ENCODE results near the gene DNAJC1.
"Not testable (repeated sequence)": the region's sequence is repeated elsewhere in the genome, so short reads cannot be mapped to it uniquely, and the experiment has no call there.

DNAJC1 gene

GRCh38 chr10:21724020-21724589 lies 279.4 kb downstream of the DNAJC1 start:
- TF ChIP-seq, protein P1, sequence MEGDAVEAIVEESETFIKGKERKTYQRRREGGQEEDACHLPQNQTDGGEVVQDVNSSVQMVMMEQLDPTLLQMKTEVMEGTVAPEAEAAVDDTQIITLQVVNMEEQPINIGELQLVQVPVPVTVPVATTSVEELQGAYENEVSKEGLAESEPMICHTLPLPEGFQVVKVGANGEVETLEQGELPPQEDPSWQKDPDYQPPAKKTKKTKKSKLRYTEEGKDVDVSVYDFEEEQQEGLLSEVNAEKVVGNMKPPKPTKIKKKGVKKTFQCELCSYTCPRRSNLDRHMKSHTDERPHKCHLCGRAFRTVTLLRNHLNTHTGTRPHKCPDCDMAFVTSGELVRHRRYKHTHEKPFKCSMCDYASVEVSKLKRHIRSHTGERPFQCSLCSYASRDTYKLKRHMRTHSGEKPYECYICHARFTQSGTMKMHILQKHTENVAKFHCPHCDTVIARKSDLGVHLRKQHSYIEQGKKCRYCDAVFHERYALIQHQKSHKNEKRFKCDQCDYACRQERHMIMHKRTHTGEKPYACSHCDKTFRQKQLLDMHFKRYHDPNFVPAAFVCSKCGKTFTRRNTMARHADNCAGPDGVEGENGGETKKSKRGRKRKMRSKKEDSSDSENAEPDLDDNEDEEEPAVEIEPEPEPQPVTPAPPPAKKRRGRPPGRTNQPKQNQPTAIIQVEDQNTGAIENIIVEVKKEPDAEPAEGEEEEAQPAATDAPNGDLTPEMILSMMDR (IDR thresholded peaks at IDR 0.05; ENCODE audit: low read depth, low read length, missing control alignments): no peak
- no peak for DNase-seq (ENCODE audit: extremely low read depth, low read depth)
- H3K4me3 ChIP-seq (replicated peaks; ENCODE audit: low read depth, low read length): no peak overlapping the region

DNA sequence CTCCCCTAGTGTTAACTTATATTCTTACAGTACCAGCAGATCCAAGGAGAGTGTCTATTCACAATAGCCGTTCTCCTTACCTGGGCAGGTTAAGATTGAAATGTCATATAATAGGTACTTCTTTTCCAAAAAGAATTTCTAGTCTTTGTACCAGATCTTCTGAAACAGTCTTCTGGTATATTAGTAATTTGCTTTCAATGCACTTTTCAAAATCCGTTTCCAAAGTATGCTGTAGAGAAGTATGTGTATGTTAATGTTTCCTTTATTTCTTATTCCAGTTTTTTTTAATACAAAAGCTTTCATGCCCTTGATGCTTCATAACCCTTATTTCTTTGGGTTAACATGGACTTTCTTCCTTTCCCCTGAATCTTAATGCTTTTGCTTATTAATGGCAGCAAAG lies 281.3 kb downstream of the DNAJC1 start:
- no peak for DNase-seq (ENCODE audit: extremely low read depth, low read depth)
- TF ChIP-seq, protein P1 (IDR thresholded peaks at IDR 0.05; ENCODE audit: low read depth, low read length, missing control alignments): no peak
- H3K4me3 ChIP-seq (replicated peaks; ENCODE audit: low read depth, low read length): no peak overlapping the region

- TF ChIP-seq, protein P1 (IDR thresholded peaks at IDR 0.05; ENCODE audit: low read depth, low read length, missing control alignments): no peak
- no peak overlapping the region for H3K4me3 ChIP-seq (replicated peaks; ENCODE audit: low read depth, low read length)
- no peak for DNase-seq (ENCODE audit: extremely low read depth, low read depth)
Observed at GRCh38 chr10:21721000-21721665, 282.4 kb downstream of the DNAJC1 start.

DNA sequence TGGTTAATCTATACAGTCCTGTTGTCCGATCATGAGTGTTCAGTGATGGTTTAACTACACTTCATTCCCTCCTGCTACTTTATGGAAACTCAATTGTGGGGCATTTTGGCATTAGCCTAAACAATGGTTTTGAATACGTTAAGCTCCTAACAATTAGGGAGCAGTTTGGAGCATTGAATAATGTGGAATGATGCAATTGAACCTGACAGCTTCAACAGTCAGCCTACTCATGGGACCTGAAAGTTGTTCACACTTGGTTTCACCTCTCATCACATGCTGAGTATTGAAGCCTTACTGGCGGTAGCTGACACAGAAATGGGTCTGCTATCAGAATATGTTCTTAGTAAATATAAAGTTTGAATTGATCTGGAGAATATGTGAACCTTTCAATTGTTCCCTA lies 283.4 kb downstream of the DNAJC1 start:
- H3K4me3 ChIP-seq (replicated peaks; ENCODE audit: low read depth, low read length): no peak overlapping the region
- DNase-seq (ENCODE audit: extremely low read depth, low read depth): no peak
- TF ChIP-seq, protein P1 (IDR thresholded peaks at IDR 0.05; ENCODE audit: low read depth, low read length, missing control alignments): no peak

DNA sequence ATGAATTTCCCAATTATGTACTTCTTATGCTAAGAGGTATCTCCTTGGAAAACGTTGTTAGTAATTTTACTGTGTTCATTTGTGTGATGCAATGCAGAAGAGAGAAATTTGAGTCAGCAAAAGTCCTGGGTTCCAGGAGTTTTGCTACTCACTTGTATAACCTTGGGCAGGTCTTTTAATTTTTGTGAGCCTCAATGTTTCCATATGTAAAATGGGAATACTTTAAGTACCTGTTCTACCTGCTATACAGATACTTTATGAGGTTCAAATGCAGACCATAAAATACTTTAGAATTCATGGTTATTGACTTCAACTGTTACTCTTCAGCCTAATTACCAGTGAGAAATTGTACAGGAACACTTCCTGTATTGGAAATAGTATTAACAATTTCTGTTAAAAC lies 284.0 kb downstream of the DNAJC1 start:
- TF ChIP-seq, protein P1 (IDR thresholded peaks at IDR 0.05; ENCODE audit: low read depth, low read length, missing control alignments): no peak
- no peak overlapping the region for H3K4me3 ChIP-seq (replicated peaks; ENCODE audit: low read depth, low read length)
- no peak for DNase-seq (ENCODE audit: extremely low read depth, low read depth)

DNA sequence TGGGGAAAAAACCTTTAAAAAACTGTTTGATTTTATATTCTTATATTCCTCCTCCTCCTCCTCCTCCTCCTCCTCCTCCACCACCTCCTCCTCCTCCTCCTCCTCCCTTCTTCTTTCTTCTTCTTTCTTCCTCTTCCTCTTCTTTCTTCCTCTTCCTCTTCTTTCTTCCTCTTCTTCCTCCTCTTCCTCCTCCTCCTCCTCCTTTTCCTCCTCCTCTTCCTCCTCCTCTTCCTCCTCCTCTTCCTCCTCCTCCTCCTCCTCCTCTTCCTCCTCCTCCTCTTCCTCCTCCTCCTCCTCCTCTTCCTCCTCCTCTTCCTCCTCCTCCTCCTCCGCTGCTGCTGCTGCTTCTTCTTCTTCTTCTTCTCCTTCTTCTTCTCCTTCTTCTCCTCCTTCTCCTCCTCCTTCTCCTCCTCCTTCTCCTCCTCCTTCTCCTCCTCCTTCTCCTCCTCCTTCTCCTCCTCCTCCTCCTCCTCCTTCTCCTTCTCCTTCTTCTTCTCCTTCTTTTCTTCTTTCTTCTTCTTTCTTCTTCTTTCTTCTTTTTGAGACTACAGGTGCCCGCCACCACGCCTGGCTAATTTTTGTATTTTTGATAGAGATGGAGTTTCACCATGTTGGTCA lies 286.0 kb downstream of the DNAJC1 start:
- not testable (repeated sequence) for DNase-seq (ENCODE audit: extremely low read depth, low read depth); H3K4me3 ChIP-seq (replicated peaks; ENCODE audit: low read depth, low read length)

- DNase-seq (ENCODE audit: extremely low read depth, low read depth): no peak
- TF ChIP-seq, protein P1 (IDR thresholded peaks at IDR 0.05; ENCODE audit: low read depth, low read length, missing control alignments): no peak
- no peak overlapping the region for H3K4me3 ChIP-seq (replicated peaks; ENCODE audit: low read depth, low read length)
Observed at GRCh38 chr10:21715531-21716195, 287.9 kb downstream of the DNAJC1 start.
